HCT116 (cell line): ENCODE measurements around the gene PARP12. TPM values are rescaled to one million over a fixed set of nuclear protein-coding genes. Genes with fewer than 3 reads are reported as not detected.

Experiments used
- ATAC-seq: fragments of 200-7000 bp; cut with Tn5 transposase; 2 replicates; pipeline ENCODE4 v1.9.1; 2020; ENCODE audit warnings: mild to moderate bottlenecking, moderate library complexity
- BruUV-seq: library from RNA; stranded (reverse); fragments of 400-500 nt; replicated peaks from 2 replicates; lab custom pipeline; 2021; lab: Mats Ljungman, UMichigan
- CTCF ChIA-PET: fragments of 300-600 bp; sonication (Branson Sonifier 250); formaldehyde crosslinking; loops from one replicate; lab custom pipeline; 2021; ENCODE audit warnings: antibody characterized with exemption; lab: Charles Lee
- POLR2A ChIA-PET: fragments of 300-600, 350-600 bp; sonication (Branson Sonifier 250); formaldehyde crosslinking; loops from one replicate; lab custom pipeline; 2021; ENCODE audit warnings: antibody characterized with exemption; lab: Charles Lee
- RAD21 ChIA-PET, 2 experiments: fragments of 300-600 bp; sonication (Branson Sonifier 250); formaldehyde crosslinking; loops; one replicate each; lab custom pipeline; 2023; ENCODE audit warnings: low total read pairs in 2 of 2; ENCODE audit not compliant: uncharacterized antibody in 2 of 2, unreplicated experiment in 2 of 2, low non-redundant PET in 1 of 2; lab: Charles Lee
- DNase-seq: peaks from one replicate; pipeline ENCODE4 v3.0.0-alpha.2; 2010; ENCODE audit warnings: low read depth, low spot score
- H2AFZ ChIP-seq: fragments of 200-600 bp; shearing (Covaris generic), sonication (generic); 2 replicates; pipeline ENCODE4 v1.6.1; 2017; ENCODE audit warnings: low read depth, mixed run types, mixed read lengths, antibody characterized with exemption, low read length; ENCODE audit not compliant: poor library complexity, severe bottlenecking
- H3K27ac ChIP-seq: 2 replicates; pipeline ENCODE4 v1.5.1; 2012; ENCODE audit warnings: low read depth, low read length
- H3K27me3 ChIP-seq: fragments of 200-600 bp; sonication (generic); 2 replicates; pipeline ENCODE4 v1.6.1; 2016; ENCODE audit warnings: mixed run types, low read length, mixed read lengths; ENCODE audit not compliant: insufficient read depth
- H3K36me3 ChIP-seq, 2 experiments: fragments of 200-500 bp in 1 of 2; fragments of 200-600 bp in 1 of 2; sonication (Bioruptor generic) in 1 of 2; sonication (generic) in 1 of 2; 2 replicates each; pipeline versions ENCODE4 v1.5.1 to v1.6.1; 2014 to 2016; ENCODE audit warnings: low read length in 2 of 2, inconsistent platforms in 1 of 2, mixed read lengths in 1 of 2, mixed run types in 1 of 2; ENCODE audit not compliant: insufficient read depth in 2 of 2, control insufficient read depth in 1 of 2
- H3K4me1 ChIP-seq, 2 experiments: fragments of 200-600 bp in 1 of 2; sonication (generic) in 1 of 2; 2 replicates each; pipeline versions ENCODE4 v1.5.1 to v1.6.1; 2012 to 2017; ENCODE audit warnings: low read length in 2 of 2, inconsistent platforms in 1 of 2, mild to moderate bottlenecking in 1 of 2, mixed read lengths in 1 of 2, mixed run types in 1 of 2, moderate library complexity in 1 of 2; ENCODE audit not compliant: insufficient read depth in 2 of 2, control insufficient read depth in 1 of 2
- H3K4me2 ChIP-seq: fragments of 200-600 bp; sonication (generic); 2 replicates; pipeline ENCODE4 v1.6.1; 2017; ENCODE audit warnings: mixed run types, low read length, mixed read lengths
- H3K4me3 ChIP-seq, 2 experiments: fragments of 200-600 bp in 1 of 2; sonication (generic) in 1 of 2; replicated peaks in 1 of 2; 2 replicates each; pipeline ENCODE4 v1.5.1; 2011 to 2016; ENCODE audit warnings: low read length in 2 of 2, control low read depth in 1 of 2, low read depth in 1 of 2, mild to moderate bottlenecking in 1 of 2, mixed read lengths in 1 of 2, mixed run types in 1 of 2
- H3K79me2 ChIP-seq: fragments of 200-600 bp; sonication (generic); 2 replicates; pipeline ENCODE4 v1.6.1; 2017; ENCODE audit warnings: mild to moderate bottlenecking, mixed run types, low read length, moderate library complexity, mixed read lengths; ENCODE audit not compliant: insufficient read depth
- H3K9ac ChIP-seq: fragments of 200-600 bp; sonication (generic); 2 replicates; pipeline ENCODE4 v1.6.1; 2016; ENCODE audit warnings: low read length, mixed read lengths
- H3K9me2 ChIP-seq: fragments of 200-600 bp; sonication (generic), shearing (Covaris generic); 2 replicates; pipeline ENCODE4 v1.6.1; 2017; ENCODE audit warnings: mixed run types, mild to moderate bottlenecking, moderate library complexity; ENCODE audit not compliant: insufficient read depth
- H3K9me3 ChIP-seq, 2 experiments: fragments of 200-500 bp in 1 of 2; fragments of 200-600 bp in 1 of 2; sonication (Bioruptor generic) in 1 of 2; sonication (generic) in 1 of 2; 2 replicates each; pipeline ENCODE4 v1.6.1; 2014 to 2017; ENCODE audit warnings: low read length in 2 of 2, mixed read lengths in 2 of 2, inconsistent platforms in 1 of 2, low read depth in 1 of 2, mild to moderate bottlenecking in 1 of 2, mixed run types in 1 of 2, moderate library complexity in 1 of 2; ENCODE audit not compliant: control insufficient read depth in 1 of 2, insufficient read depth in 1 of 2
- H4K20me1 ChIP-seq: fragments of 200-600 bp; sonication (generic), shearing (Covaris generic); 2 replicates; pipeline ENCODE4 v1.6.1; 2017; ENCODE audit warnings: mixed run types, mild to moderate bottlenecking, moderate library complexity; ENCODE audit not compliant: insufficient read depth
- ATF3 ChIP-seq: IDR thresholded peaks from 2 replicates; pipeline ENCODE4 v1.6.1; 2012
- CEBPB ChIP-seq: IDR thresholded peaks from 2 replicates; pipeline ENCODE4 v1.6.1; 2012; ENCODE audit warnings: low read depth
- ELF1 ChIP-seq: IDR thresholded peaks from 2 replicates; pipeline ENCODE4 v1.6.1; 2012; ENCODE audit warnings: low read depth, borderline replicate concordance
- EZH2 ChIP-seq: fragments of 200-600 bp; sonication (generic); IDR thresholded peaks from 2 replicates; pipeline ENCODE4 v1.6.1; 2017; ENCODE audit warnings: antibody characterized with exemption, mixed run types
- EZH2phosphoT487 ChIP-seq: fragments of 200-600 bp; IDR thresholded peaks from 2 replicates; pipeline ENCODE4 v1.6.1; 2018; ENCODE audit warnings: antibody characterized with exemption, borderline replicate concordance
- POLR2A ChIP-seq: IDR thresholded peaks from 2 replicates; pipeline ENCODE4 v1.7.0; 2011; ENCODE audit warnings: borderline replicate concordance; ENCODE audit not compliant: insufficient read depth, insufficient read length; ENCODE audit errors: extremely low read depth
- POLR2AphosphoS5 ChIP-seq: IDR thresholded peaks from 2 replicates; pipeline ENCODE4 v1.6.1; 2011; ENCODE audit warnings: mild to moderate bottlenecking, low read depth, low read length, moderate library complexity
- RAD21 ChIP-seq: IDR thresholded peaks from 2 replicates; pipeline ENCODE4 v1.6.1; 2012; ENCODE audit warnings: low read depth, mild to moderate bottlenecking
- REST ChIP-seq: IDR thresholded peaks from 2 replicates; pipeline ENCODE4 v1.6.1; 2012; ENCODE audit warnings: low read depth
- SIN3A ChIP-seq: IDR thresholded peaks from 2 replicates; pipeline ENCODE4 v1.6.1; 2012; ENCODE audit warnings: low read depth
- SP1 ChIP-seq: IDR thresholded peaks from 2 replicates; pipeline ENCODE4 v1.6.1; 2012; ENCODE audit warnings: low read depth
- TCF7L2 ChIP-seq: IDR thresholded peaks from 2 replicates; pipeline ENCODE4 v1.7.0; 2011; ENCODE audit warnings: borderline replicate concordance, inconsistent platforms; ENCODE audit not compliant: insufficient read depth, insufficient read length; ENCODE audit errors: extremely low read depth
- ZFX ChIP-seq: fragments of 450-650 bp; IDR thresholded peaks from 2 replicates; pipeline ENCODE4 v1.6.1; 2017
- intact Hi-C: fragments of 100-400 bp; cut with micrococcal nuclease; formaldehyde crosslinking; loops from 2 replicates; pipeline ENCODE4 v1.10.0; 2022
- total RNA-seq: library from RNA; stranded (reverse); gene quantifications from one replicate; pipeline ENCODE4 v1.2.1, GENCODE V29; 2021; ENCODE audit not compliant: unreplicated experiment
- TF ChIP-seq, protein P1 (sequence below): IDR thresholded peaks from 2 replicates; pipeline ENCODE4 v1.6.1; 2011; ENCODE audit warnings: mild to moderate bottlenecking, low read length, moderate library complexity; ENCODE audit not compliant: insufficient replicate concordance; ENCODE audit errors: extremely low read depth
- TF ChIP-seq, protein P2 (sequence below), 3 experiments: fragments of 200-600 bp in 1 of 3; sonication (generic) in 1 of 3; IDR thresholded peaks in 2 of 3; conservative IDR thresholded peaks in 1 of 3; 2 replicates each; pipeline ENCODE4 v1.5.1; 2012 to 2017; ENCODE audit warnings: low read depth in 2 of 3, low read length in 2 of 3, antibody characterized with exemption in 1 of 3, borderline replicate concordance in 1 of 3, control low read depth in 1 of 3, mild to moderate bottlenecking in 1 of 3, mixed read lengths in 1 of 3, mixed run types in 1 of 3, moderate library complexity in 1 of 3; ENCODE audit not compliant: insufficient read depth in 1 of 3

The PARP12 gene
- total RNA-seq, 1 experiment from 2014 or later = 17.7 TPM

- ATAC-seq (no peak), DNase-seq (no peak)
- Histone ChIP-seq H3K9ac (no peak overlapping the region), H3K4me2 (no peak overlapping the region), H3K27ac (no peak overlapping the region), H3K4me1 (peaks cover 0 to 7% of the 10 kb centered on the region in 2 experiments; a peak in 1 of 4 replicates), H4K20me1 (no peaks in the 10 kb centered on the region), H3K27me3 (no peaks in the 10 kb centered on the region), H3K9me2 (no peaks in the 10 kb centered on the region), H3K4me3 (no peak overlapping the region), H3K36me3 (no peaks in the 10 kb centered on the region), H3K9me3 (no peaks in the 10 kb centered on the region), H3K79me2 (no peaks in the 10 kb centered on the region), H2AFZ (no peak overlapping the region)
- RAD21 ChIA-PET = no interaction called here
- intact Hi-C loops = no loop called here
- TF ChIP-seq SP1 = no peak
- TF ChIP-seq REST = no peak
- no peak for TF ChIP-seq POLR2A
- no peak for TF ChIP-seq ZFX
- no peak for TF ChIP-seq RAD21
- no peak for TF ChIP-seq EZH2phosphoT487
- TF ChIP-seq SIN3A = no peak
- no peak for TF ChIP-seq CEBPB
- TF ChIP-seq, protein P1, sequence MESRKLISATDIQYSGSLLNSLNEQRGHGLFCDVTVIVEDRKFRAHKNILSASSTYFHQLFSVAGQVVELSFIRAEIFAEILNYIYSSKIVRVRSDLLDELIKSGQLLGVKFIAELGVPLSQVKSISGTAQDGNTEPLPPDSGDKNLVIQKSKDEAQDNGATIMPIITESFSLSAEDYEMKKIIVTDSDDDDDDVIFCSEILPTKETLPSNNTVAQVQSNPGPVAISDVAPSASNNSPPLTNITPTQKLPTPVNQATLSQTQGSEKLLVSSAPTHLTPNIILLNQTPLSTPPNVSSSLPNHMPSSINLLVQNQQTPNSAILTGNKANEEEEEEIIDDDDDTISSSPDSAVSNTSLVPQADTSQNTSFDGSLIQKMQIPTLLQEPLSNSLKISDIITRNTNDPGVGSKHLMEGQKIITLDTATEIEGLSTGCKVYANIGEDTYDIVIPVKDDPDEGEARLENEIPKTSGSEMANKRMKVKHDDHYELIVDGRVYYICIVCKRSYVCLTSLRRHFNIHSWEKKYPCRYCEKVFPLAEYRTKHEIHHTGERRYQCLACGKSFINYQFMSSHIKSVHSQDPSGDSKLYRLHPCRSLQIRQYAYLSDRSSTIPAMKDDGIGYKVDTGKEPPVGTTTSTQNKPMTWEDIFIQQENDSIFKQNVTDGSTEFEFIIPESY = no peak
- no peak for TF ChIP-seq ATF3
- no peak for TF ChIP-seq POLR2AphosphoS5
- TF ChIP-seq ELF1 = no peak
- no peak for TF ChIP-seq EZH2
- TF ChIP-seq, protein P2, sequence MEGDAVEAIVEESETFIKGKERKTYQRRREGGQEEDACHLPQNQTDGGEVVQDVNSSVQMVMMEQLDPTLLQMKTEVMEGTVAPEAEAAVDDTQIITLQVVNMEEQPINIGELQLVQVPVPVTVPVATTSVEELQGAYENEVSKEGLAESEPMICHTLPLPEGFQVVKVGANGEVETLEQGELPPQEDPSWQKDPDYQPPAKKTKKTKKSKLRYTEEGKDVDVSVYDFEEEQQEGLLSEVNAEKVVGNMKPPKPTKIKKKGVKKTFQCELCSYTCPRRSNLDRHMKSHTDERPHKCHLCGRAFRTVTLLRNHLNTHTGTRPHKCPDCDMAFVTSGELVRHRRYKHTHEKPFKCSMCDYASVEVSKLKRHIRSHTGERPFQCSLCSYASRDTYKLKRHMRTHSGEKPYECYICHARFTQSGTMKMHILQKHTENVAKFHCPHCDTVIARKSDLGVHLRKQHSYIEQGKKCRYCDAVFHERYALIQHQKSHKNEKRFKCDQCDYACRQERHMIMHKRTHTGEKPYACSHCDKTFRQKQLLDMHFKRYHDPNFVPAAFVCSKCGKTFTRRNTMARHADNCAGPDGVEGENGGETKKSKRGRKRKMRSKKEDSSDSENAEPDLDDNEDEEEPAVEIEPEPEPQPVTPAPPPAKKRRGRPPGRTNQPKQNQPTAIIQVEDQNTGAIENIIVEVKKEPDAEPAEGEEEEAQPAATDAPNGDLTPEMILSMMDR (IDR thresholded peaks at IDR 0.05 in 2 of 3, conservative IDR thresholded peaks at IDR 0.05 in 1 of 3; ENCODE audit: borderline replicate concordance in 1 of 3, insufficient read depth in 1 of 3, low read depth in 2 of 3, low read length in 2 of 3) = no peak
- TF ChIP-seq TCF7L2 = no peak
- POLR2A ChIA-PET = no interaction called here
- CTCF ChIA-PET = no interaction called here
- TSS peak; percentile 16 for BruUV-seq
Measured at GRCh38 chr7:140080919-140081318, 18.2 kb upstream of the PARP12 start.
